IMR-90 (cell line): ENCODE data around the gene SPOCK3. TPM values are rescaled to one million over a fixed set of nuclear protein-coding genes. Genes with fewer than 3 reads are reported as not detected.

Experiments used
- ATAC-seq: fragments of 200-7000 bp; cut with Tn5 transposase; 2 replicates; pipeline ENCODE4 v1.9.1; 2020; ENCODE audit warnings: low read depth, mild to moderate bottlenecking, moderate library complexity
- BruUV-seq: library from RNA; stranded (reverse); fragments of 400-500 nt; replicated peaks from 2 replicates; lab custom pipeline; 2021; lab: Mats Ljungman, UMichigan
- CTCF ChIA-PET: fragments of 300-600 bp; formaldehyde crosslinking; extraction: SDS; loops from one replicate; lab custom pipeline; 2021; ENCODE audit warnings: antibody characterized with exemption; lab: Yijun Ruan, JAX
- POLR2A ChIA-PET: fragments of 300-600 bp; sonication (Branson Sonifier 250); formaldehyde crosslinking; loops from one replicate; lab custom pipeline; 2022; ENCODE audit warnings: antibody characterized with exemption; ENCODE audit not compliant: unreplicated experiment; lab: Charles Lee
- DNase-seq: peaks from one replicate; pipeline ENCODE4 v3.0.0; 2013
- H2AFZ ChIP-seq: replicated peaks from 2 replicates; pipeline ENCODE3; 2013; ENCODE audit warnings: low read length, mild to moderate bottlenecking; ENCODE audit not compliant: poor library complexity
- H2AK5ac ChIP-seq: 2 replicates; pipeline ENCODE4 v1.6.1; 2013; ENCODE audit warnings: low read depth, low read length, inconsistent platforms
- H2AK9ac ChIP-seq: replicated peaks from 2 replicates; pipeline ENCODE3; 2013; ENCODE audit warnings: mild to moderate bottlenecking, low read depth, low read length, moderate library complexity; ENCODE audit not compliant: poor library complexity
- H2BK120ac ChIP-seq: 2 replicates; pipeline ENCODE4 v1.6.1; 2013; ENCODE audit warnings: low read depth, low read length, inconsistent platforms
- H2BK15ac ChIP-seq: 3 replicates; pipeline ENCODE4 v1.6.1; 2013; ENCODE audit warnings: low read depth, low read length, inconsistent platforms
- H2BK20ac ChIP-seq: 2 replicates; pipeline ENCODE4 v1.6.1; 2013; ENCODE audit warnings: low read depth, mild to moderate bottlenecking, inconsistent platforms, low read length, moderate library complexity
- H2BK5ac ChIP-seq: 2 replicates; pipeline ENCODE4 v1.6.1; 2013; ENCODE audit warnings: mild to moderate bottlenecking, low read depth, low read length, inconsistent platforms; ENCODE audit not compliant: poor library complexity, severe bottlenecking
- H3K14ac ChIP-seq: replicated peaks from 2 replicates; pipeline ENCODE4 v1.6.1; 2013; ENCODE audit warnings: low read depth, low read length, inconsistent platforms
- H3K18ac ChIP-seq: 2 replicates; pipeline ENCODE4 v1.6.1; 2013; ENCODE audit warnings: low read depth, low read length, control low read depth
- H3K23ac ChIP-seq: 2 replicates; pipeline ENCODE4 v1.6.1; 2013; ENCODE audit warnings: low read depth, low read length, inconsistent platforms
- H3K27ac ChIP-seq: 2 replicates; pipeline ENCODE4 v1.5.1; 2013; ENCODE audit warnings: mild to moderate bottlenecking, control low read depth, low read length; ENCODE audit not compliant: insufficient read depth
- H3K27me3 ChIP-seq: 2 replicates; pipeline ENCODE4 v1.6.1; 2013; ENCODE audit warnings: low read length; ENCODE audit not compliant: control insufficient read depth, insufficient read depth
- H3K36me3 ChIP-seq: 2 replicates; pipeline ENCODE4 v1.6.1; 2013; ENCODE audit warnings: low read length, mixed read lengths; ENCODE audit not compliant: control insufficient read depth, insufficient read depth
- H3K4ac ChIP-seq: 2 replicates; pipeline ENCODE4 v1.6.1; 2013; ENCODE audit warnings: low read depth, low read length, inconsistent platforms
- H3K4me1 ChIP-seq: 2 replicates; pipeline ENCODE4 v1.6.1; 2013; ENCODE audit warnings: low read length, mixed read lengths; ENCODE audit not compliant: control insufficient read depth, insufficient read depth
- H3K4me2 ChIP-seq: 2 replicates; pipeline ENCODE4 v1.6.1; 2013; ENCODE audit warnings: low read depth, mild to moderate bottlenecking, control low read depth, low read length, moderate library complexity
- H3K4me3 ChIP-seq: 2 replicates; pipeline ENCODE4 v1.5.1; 2013; ENCODE audit warnings: low read depth, mild to moderate bottlenecking, control low read depth, low read length, moderate library complexity; ENCODE audit not compliant: insufficient read depth
- H3K56ac ChIP-seq: 2 replicates; pipeline ENCODE4 v1.6.1; 2013; ENCODE audit warnings: low read length, inconsistent platforms; ENCODE audit not compliant: insufficient read depth; ENCODE audit errors: extremely low read depth
- H3K79me1 ChIP-seq, 2 experiments: 2 replicates each; pipeline ENCODE4 v1.6.1; 2013; ENCODE audit warnings: low read length in 2 of 2, inconsistent platforms in 1 of 2, low read depth in 1 of 2
- H3K9ac ChIP-seq: 2 replicates; pipeline ENCODE4 v1.6.1; 2013; ENCODE audit warnings: low read depth, low read length, control low read depth
- H3K9me1 ChIP-seq: 2 replicates; pipeline ENCODE4 v1.6.1; 2013; ENCODE audit warnings: low read length, inconsistent platforms; ENCODE audit not compliant: insufficient read depth
- H3K9me3 ChIP-seq: 2 replicates; pipeline ENCODE4 v1.6.1; 2013; ENCODE audit warnings: low read length; ENCODE audit not compliant: control insufficient read depth, insufficient read depth
- H4K20me1 ChIP-seq: 2 replicates; pipeline ENCODE4 v1.6.1; 2013; ENCODE audit warnings: low read length, inconsistent platforms; ENCODE audit not compliant: insufficient read depth
- H4K5ac ChIP-seq: 2 replicates; pipeline ENCODE4 v1.6.1; 2013; ENCODE audit warnings: mild to moderate bottlenecking, low read depth, low read length, control low read depth
- H4K8ac ChIP-seq, 2 experiments: 2 replicates each; pipeline ENCODE4 v1.6.1; 2013; ENCODE audit warnings: low read depth in 2 of 2, low read length in 2 of 2, control low read depth in 1 of 2, inconsistent platforms in 1 of 2
- H4K91ac ChIP-seq: 2 replicates; pipeline ENCODE4 v1.6.1; 2013; ENCODE audit warnings: low read depth, low read length, inconsistent platforms; ENCODE audit not compliant: insufficient read depth
- BHLHE40 ChIP-seq: fragments of 150-350 bp; IDR thresholded peaks from 2 replicates; pipeline ENCODE4 v1.6.1; 2016; ENCODE audit warnings: mild to moderate bottlenecking, low read depth, low read length
- CEBPB ChIP-seq: IDR thresholded peaks from 2 replicates; pipeline ENCODE4 v1.6.1; 2012; ENCODE audit warnings: low read depth, low read length, improper control_type of control experiment
- CHD1 ChIP-seq: IDR thresholded peaks from 2 replicates; pipeline ENCODE4 v1.6.1; 2012; ENCODE audit warnings: low read depth, low read length, improper control_type of control experiment
- CTCF ChIP-seq: conservative IDR thresholded peaks from 2 replicates; pipeline ENCODE4 v1.5.1; 2012; ENCODE audit warnings: mild to moderate bottlenecking, low read depth, low read length, improper control_type of control experiment
- FOS ChIP-seq: fragments of 150-350 bp; IDR thresholded peaks from 2 replicates; pipeline ENCODE4 v1.6.1; 2016; ENCODE audit warnings: low read depth, low read length
- MAFK ChIP-seq: IDR thresholded peaks from 2 replicates; pipeline ENCODE4 v1.6.1; 2012; ENCODE audit warnings: low read depth, low read length, improper control_type of control experiment
- MAZ ChIP-seq: IDR thresholded peaks from 2 replicates; pipeline ENCODE4 v1.6.1; 2012; ENCODE audit warnings: low read depth, mild to moderate bottlenecking, low read length, improper control_type of control experiment, moderate library complexity, borderline replicate concordance
- MXI1 ChIP-seq: IDR thresholded peaks from 2 replicates; pipeline ENCODE4 v1.6.1; 2012; ENCODE audit warnings: low read depth, mild to moderate bottlenecking, low read length, moderate library complexity, borderline replicate concordance
- NFE2L2 ChIP-seq: fragments of 150-350 bp; IDR thresholded peaks from 2 replicates; pipeline ENCODE4 v1.6.1; 2016; ENCODE audit warnings: low read depth, mild to moderate bottlenecking, low read length
- RAD21 ChIP-seq: IDR thresholded peaks from 2 replicates; pipeline ENCODE4 v1.6.1; 2012; ENCODE audit warnings: low read length, improper control_type of control experiment
- RCOR1 ChIP-seq: IDR thresholded peaks from 2 replicates; pipeline ENCODE4 v1.6.1; 2012; ENCODE audit warnings: mild to moderate bottlenecking, low read length, improper control_type of control experiment; ENCODE audit not compliant: insufficient replicate concordance
- RFX5 ChIP-seq: IDR thresholded peaks from 2 replicates; pipeline ENCODE4 v1.8.0; 2012; ENCODE audit warnings: low read depth, mild to moderate bottlenecking, low read length, moderate library complexity
- SMC3 ChIP-seq: fragments of 150-350 bp; IDR thresholded peaks from 2 replicates; pipeline ENCODE4 v1.6.1; 2016; ENCODE audit warnings: low read depth, mild to moderate bottlenecking, antibody characterized with exemption, low read length, moderate library complexity
- USF2 ChIP-seq: fragments of 150-350 bp; IDR thresholded peaks from 2 replicates; pipeline ENCODE4 v1.6.1; 2017; ENCODE audit warnings: mild to moderate bottlenecking, antibody characterized with exemption, low read length, low read depth
- WGBS, 2 experiments: methylation state at CpG; one replicate each; pipeline versions ENCODE4 v1.1.5 to v1.1.7; 2013; ENCODE audit warnings: missing lambda C conversion rate in 2 of 2; ENCODE audit not compliant: insufficient read length in 1 of 2; ENCODE audit errors: extremely low coverage in 2 of 2; 5-methylcytosine and 5-hydroxymethylcytosine counted together
- dilution Hi-C: fragments of 300-500 bp; cut with HindIII; formaldehyde crosslinking; loops from one replicate; pipeline ENCODE4 v1.14.3; 2018; ENCODE audit warnings: low sequenced_read_pairs; ENCODE audit not compliant: unreplicated experiment
- in situ Hi-C: fragments of 300-500 bp; cut with MboI; formaldehyde crosslinking; loops from 3 replicates; pipeline ENCODE4 v1.14.3; 2019; ENCODE audit warnings: low sequenced_read_pairs, inconsistent platforms, mixed read lengths
- intact Hi-C: fragments of 100-400 bp; cut with micrococcal nuclease; formaldehyde crosslinking; loops from 2 replicates; pipeline ENCODE4 v1.10.0; 2022
- polyA plus RNA-seq, 3 experiments: library from polyadenylated mRNA; depleted of rRNA; stranded (reverse); fragments of >200 nt; gene quantifications; 2 replicates each; pipeline ENCODE4 v1.2.3, GENCODE V29; 2012; ENCODE audit warnings: low replicate concordance in 1 of 3
- total RNA-seq: library from RNA; depleted of rRNA; stranded (reverse); fragments of >200 nt; gene quantifications from 2 replicates; pipeline ENCODE4 v1.2.3, GENCODE V29; 2012
- TF ChIP-seq, protein P1 (sequence below): fragments of 150-350 bp; IDR thresholded peaks from 2 replicates; pipeline ENCODE4 v1.6.1; 2016; ENCODE audit warnings: low read depth, mild to moderate bottlenecking, low read length, moderate library complexity, borderline replicate concordance

Gene SPOCK3
- total and polyA plus RNA-seq, 2 of the 4 experiments (the other 2 are of a cell fraction) = not detected

GRCh38 chr4:166827167-166827566 is 407.1 kb downstream of the SPOCK3 start:
- ChIA-PET CTCF (no interaction called here), POLR2A (no interaction called here)
- Histone ChIP-seq H3K56ac (no peak overlapping the region), H2BK15ac (no peak overlapping the region), H3K9me3 (peaks cover 6% of the 10 kb centered on the region), H2AFZ (no peak overlapping the region), H3K27me3 (no peaks in the 10 kb centered on the region), H2BK20ac (no peak overlapping the region), H3K23ac (no peak overlapping the region), H3K4me3 (no peak overlapping the region), H2BK5ac (no peak overlapping the region), H3K4ac (no peak overlapping the region), H3K9ac (no peak overlapping the region), H3K4me1 (no peaks in the 10 kb centered on the region), H3K79me1 (no peaks in the 10 kb centered on the region), H3K4me2 (no peak overlapping the region), H2BK120ac (no peak overlapping the region), H4K8ac (no peak overlapping the region), H4K5ac (no peak overlapping the region), H2AK5ac (no peak overlapping the region), H3K9me1 (no peaks in the 10 kb centered on the region), H3K36me3 (no peaks in the 10 kb centered on the region), H3K18ac (no peak overlapping the region), H3K27ac (no peak overlapping the region), H2AK9ac (no peak overlapping the region), H3K14ac (no peak overlapping the region), H4K20me1 (no peaks in the 10 kb centered on the region), H4K91ac (no peak overlapping the region)
- DNase-seq = no peak
- in situ Hi-C loops (no loop called here), intact Hi-C loops (no loop called here), dilution Hi-C loops (no loop called here)
- WGBS, 2 experiments = no CpG with 5 or more reads among the region's 1 CpG
- no peak for TF ChIP-seq MXI1
- TF ChIP-seq CHD1 = no peak
- no peak for TF ChIP-seq SMC3
- no peak for TF ChIP-seq MAZ
- TF ChIP-seq FOS = no peak
- TF ChIP-seq MAFK = no peak
- no peak for TF ChIP-seq CTCF
- no peak for TF ChIP-seq RCOR1
- TF ChIP-seq RFX5 = no peak
- TF ChIP-seq RAD21 = no peak
- no peak for TF ChIP-seq BHLHE40
- TF ChIP-seq NFE2L2 = no peak
- TF ChIP-seq CEBPB = no peak
- TF ChIP-seq USF2 = no peak
- TF ChIP-seq, protein P1, sequence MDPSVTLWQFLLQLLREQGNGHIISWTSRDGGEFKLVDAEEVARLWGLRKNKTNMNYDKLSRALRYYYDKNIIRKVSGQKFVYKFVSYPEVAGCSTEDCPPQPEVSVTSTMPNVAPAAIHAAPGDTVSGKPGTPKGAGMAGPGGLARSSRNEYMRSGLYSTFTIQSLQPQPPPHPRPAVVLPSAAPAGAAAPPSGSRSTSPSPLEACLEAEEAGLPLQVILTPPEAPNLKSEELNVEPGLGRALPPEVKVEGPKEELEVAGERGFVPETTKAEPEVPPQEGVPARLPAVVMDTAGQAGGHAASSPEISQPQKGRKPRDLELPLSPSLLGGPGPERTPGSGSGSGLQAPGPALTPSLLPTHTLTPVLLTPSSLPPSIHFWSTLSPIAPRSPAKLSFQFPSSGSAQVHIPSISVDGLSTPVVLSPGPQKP = no peak
- BruUV-seq = no TSS peak
- no peak for ATAC-seq
